ENCODE measurements around the gene SRPRB. TPM values are rescaled to one million over a fixed set of nuclear protein-coding genes. Genes with fewer than 3 reads are reported as not detected.

The SRPRB gene
- 80.9 and 89.5 TPM in 2 replicates for total RNA-seq (ENCODE audit: low replicate concordance)
- long read RNA-seq, partial matches to known transcripts = 606 of 623 reads
- long read RNA-seq, other reads (novel, unspliced or antisense) = 17 of 623 reads

- Mint-ChIP-seq H3K27ac (peak within 1 kb of the TSS; percentile 93), H3K36me3 (peaks cover 30% of the 10 kb centered on the region), H3K27me3 (peaks cover 17% of the 10 kb centered on the region), H3K4me1 (ENCODE audit: unreplicated experiment) (peaks cover 18% of the 10 kb centered on the region), H3K9me3 (no peaks in the 10 kb centered on the region), H3K4me3 (peak within 1 kb of the TSS; percentile 97)
- peak; percentile 93 for DNase-seq (ENCODE audit: extremely low spot score, unreplicated experiment)
- TF ChIP-seq CTCF (conservative IDR thresholded peaks at IDR 0.05) = no peak
These were observed at the start of gene SRPRB for GRCh38 chr3:133805702-133806475. Gene SRPRB (plus strand): TSS chr3:133805815. CDS start chr3:133805849, 34 bp downstream.

GRCh38 chr3:133756716-133757694 is 48.6 kb upstream of the SRPRB start:
- TF ChIP-seq CTCF (conservative IDR thresholded peaks at IDR 0.05) = no peak
- Mint-ChIP-seq H3K36me3 (no peaks in the 10 kb centered on the region), H3K4me3 (no peak overlapping the region), H3K27me3 (no peaks in the 10 kb centered on the region), H3K27ac (no peak overlapping the region), H3K9me3 (no peaks in the 10 kb centered on the region), H3K4me1 (ENCODE audit: unreplicated experiment) (no peaks in the 10 kb centered on the region)
- DNase-seq (ENCODE audit: extremely low spot score, unreplicated experiment) = no peak

- Mint-ChIP-seq H3K27me3 (no peaks in the 10 kb centered on the region), H3K36me3 (no peaks in the 10 kb centered on the region), H3K4me1 (ENCODE audit: unreplicated experiment) (no peaks in the 10 kb centered on the region), H3K9me3 (no peaks in the 10 kb centered on the region), H3K27ac (no peak overlapping the region), H3K4me3 (no peak overlapping the region)
- DNase-seq (ENCODE audit: extremely low spot score, unreplicated experiment) = no peak
- no peak for TF ChIP-seq CTCF (conservative IDR thresholded peaks at IDR 0.05)
These were observed 47.7 kb upstream of the SRPRB start for GRCh38 chr3:133757701-133758567.

- no peak overlapping the region for H3K27ac Mint-ChIP-seq
- no peaks in the 10 kb centered on the region for H3K36me3 Mint-ChIP-seq
- no peak for TF ChIP-seq CTCF (conservative IDR thresholded peaks at IDR 0.05)
- no peaks in the 10 kb centered on the region for H3K4me1 Mint-ChIP-seq (ENCODE audit: unreplicated experiment)
- DNase-seq (ENCODE audit: extremely low spot score, unreplicated experiment) = no peak
- H3K27me3 Mint-ChIP-seq = no peaks in the 10 kb centered on the region
- H3K9me3 Mint-ChIP-seq = no peaks in the 10 kb centered on the region
- H3K4me3 Mint-ChIP-seq = no peak overlapping the region
These were observed 47.1 kb upstream of the SRPRB start for GRCh38 chr3:133758568-133758928.

Measured in type B pancreatic cell (in vitro differentiated cells).